H9 (cell line): ENCODE data around the gene FAM89B. TPM values are rescaled to one million over a fixed set of nuclear protein-coding genes. Genes with fewer than 3 reads are reported as not detected.

Source experiments
- DNase-seq: peaks from one replicate; pipeline ENCODE4 v3.0.0-alpha.2; 2017
- H2AFZ ChIP-seq: one replicate; pipeline ENCODE4 v1.6.1; 2013; ENCODE audit warnings: mild to moderate bottlenecking, low read length, control low read depth, moderate library complexity
- H2AK5ac ChIP-seq: 2 replicates; pipeline ENCODE4 v1.6.1; 2013; ENCODE audit warnings: low read length, control low read depth, mixed read lengths; ENCODE audit not compliant: insufficient read length
- H2BK120ac ChIP-seq: one replicate; pipeline ENCODE4 v1.6.1; 2013; ENCODE audit warnings: low read depth, mild to moderate bottlenecking, low read length, control low read depth, inconsistent platforms; ENCODE audit not compliant: poor library complexity, severe bottlenecking
- H2BK12ac ChIP-seq: 2 replicates; pipeline ENCODE4 v1.6.1; 2013; ENCODE audit warnings: low read length, control low read depth, mixed read lengths, low read depth; ENCODE audit not compliant: insufficient read length
- H2BK15ac ChIP-seq: 2 replicates; pipeline ENCODE4 v1.6.1; 2013; ENCODE audit warnings: low read depth, low read length, control low read depth
- H2BK20ac ChIP-seq: one replicate; pipeline ENCODE4 v1.6.1; 2013; ENCODE audit warnings: low read depth, mild to moderate bottlenecking, low read length, control low read depth, inconsistent platforms; ENCODE audit not compliant: poor library complexity, severe bottlenecking
- H2BK5ac ChIP-seq: 2 replicates; pipeline ENCODE4 v1.6.1; 2013; ENCODE audit warnings: low read length, control low read depth, mixed read lengths; ENCODE audit not compliant: insufficient read length
- H3K14ac ChIP-seq: 2 replicates; pipeline ENCODE4 v1.6.1; 2013; ENCODE audit warnings: low read length, control low read depth; ENCODE audit not compliant: insufficient read depth
- H3K18ac ChIP-seq: 2 replicates; pipeline ENCODE4 v1.6.1; 2013; ENCODE audit warnings: low read depth, mild to moderate bottlenecking, mixed read lengths, low read length, control low read depth; ENCODE audit not compliant: insufficient read length
- H3K23ac ChIP-seq: 2 replicates; pipeline ENCODE4 v1.6.1; 2013; ENCODE audit warnings: low read length, control low read depth, mixed read lengths, low read depth; ENCODE audit not compliant: insufficient read length
- H3K23me2 ChIP-seq: 2 replicates; pipeline ENCODE4 v1.6.1; 2013; ENCODE audit warnings: low read depth, mild to moderate bottlenecking, mixed read lengths, low read length, control low read depth; ENCODE audit not compliant: insufficient read length, poor library complexity, severe bottlenecking
- H3K27ac ChIP-seq: 2 replicates; pipeline ENCODE4 v1.5.1; 2013; ENCODE audit warnings: low read length, control low read depth, mixed read lengths, low read depth; ENCODE audit not compliant: insufficient read length
- H3K27me3 ChIP-seq: 2 replicates; pipeline ENCODE4 v1.6.1; 2013; ENCODE audit warnings: low read length, control low read depth, inconsistent platforms; ENCODE audit not compliant: insufficient read depth
- H3K4ac ChIP-seq: 2 replicates; pipeline ENCODE4 v1.6.1; 2013; ENCODE audit warnings: low read depth, mild to moderate bottlenecking, control low read depth, inconsistent platforms, low read length, moderate library complexity
- H3K4me1 ChIP-seq: 2 replicates; pipeline ENCODE4 v1.6.1; 2013; ENCODE audit warnings: low read length, control low read depth, inconsistent platforms; ENCODE audit not compliant: insufficient read depth
- H3K4me2 ChIP-seq: 2 replicates; pipeline ENCODE4 v1.6.1; 2013; ENCODE audit warnings: low read length, control low read depth, mixed read lengths; ENCODE audit not compliant: insufficient read length, insufficient read depth
- H3K56ac ChIP-seq: 2 replicates; pipeline ENCODE4 v1.6.1; 2013; ENCODE audit warnings: low read depth, mild to moderate bottlenecking, mixed read lengths, low read length, control low read depth; ENCODE audit not compliant: insufficient read length
- H3K79me1 ChIP-seq: 2 replicates; pipeline ENCODE4 v1.6.1; 2013; ENCODE audit warnings: low read depth, mild to moderate bottlenecking, moderate library complexity, low read length, control low read depth, inconsistent platforms; ENCODE audit not compliant: insufficient read depth, poor library complexity, severe bottlenecking
- H3K79me2 ChIP-seq: 2 replicates; pipeline ENCODE4 v1.6.1; 2013; ENCODE audit warnings: low read length, control low read depth, inconsistent platforms; ENCODE audit not compliant: insufficient read depth
- H3K9ac ChIP-seq: 2 replicates; pipeline ENCODE4 v1.6.1; 2013; ENCODE audit warnings: low read length, control low read depth, mixed read lengths; ENCODE audit not compliant: insufficient read length; ENCODE audit errors: extremely low read depth
- H3K9me3 ChIP-seq: one replicate; pipeline ENCODE4 v1.6.1; 2013; ENCODE audit warnings: low read depth, low read length, inconsistent platforms; ENCODE audit not compliant: control insufficient read depth
- H3T11ph ChIP-seq: one replicate; pipeline ENCODE4 v1.6.1; 2013; ENCODE audit warnings: mild to moderate bottlenecking, low read length, control low read depth, inconsistent platforms
- H4K20me1 ChIP-seq: one replicate; pipeline ENCODE4 v1.6.1; 2013; ENCODE audit not compliant: control insufficient read depth, insufficient read length, insufficient read depth
- H4K5ac ChIP-seq: 2 replicates; pipeline ENCODE4 v1.6.1; 2013; ENCODE audit warnings: low read depth, mild to moderate bottlenecking, mixed read lengths, low read length, control low read depth; ENCODE audit not compliant: insufficient read length
- H4K8ac ChIP-seq: replicated peaks from 2 replicates; pipeline ENCODE4 v1.6.1; 2013; ENCODE audit warnings: low read length, control low read depth, mixed read lengths, low read depth; ENCODE audit not compliant: insufficient read length
- H4K91ac ChIP-seq: 2 replicates; pipeline ENCODE4 v1.6.1; 2013; ENCODE audit warnings: low read depth, mild to moderate bottlenecking, moderate library complexity, mixed read lengths, low read length, control low read depth; ENCODE audit not compliant: insufficient read length
- H3K27ac Mint-ChIP-seq, 3 experiments: 2 replicates in 2 of 3; 3 replicates in 1 of 3; pipeline ENCODE4 v1.8.0; 2020 to 2021; ENCODE audit warnings: mixed read lengths in 3 of 3, mild to moderate bottlenecking in 1 of 3, moderate library complexity in 1 of 3
- H3K27me3 Mint-ChIP-seq: 2 replicates; pipeline ENCODE4 v1.8.0; 2021; ENCODE audit warnings: low read depth, mild to moderate bottlenecking, moderate library complexity, mixed read lengths
- H3K36me3 Mint-ChIP-seq, 3 experiments: 2 replicates in 2 of 3; 3 replicates in 1 of 3; pipeline ENCODE4 v1.8.0; 2020 to 2021; ENCODE audit warnings: low read depth in 3 of 3, mixed read lengths in 3 of 3; ENCODE audit not compliant: insufficient read depth in 1 of 3
- H3K4me1 Mint-ChIP-seq, 2 experiments: 2 replicates each; pipeline ENCODE4 v1.8.0; 2020; ENCODE audit warnings: mixed read lengths in 2 of 2
- H3K4me3 Mint-ChIP-seq, 2 experiments: 2 replicates in 1 of 2; 3 replicates in 1 of 2; pipeline ENCODE4 v1.8.0; 2020 to 2021; ENCODE audit warnings: mild to moderate bottlenecking in 2 of 2, mixed read lengths in 2 of 2, moderate library complexity in 1 of 2
- H3K9me3 Mint-ChIP-seq, 2 experiments: 2 replicates in 1 of 2; 3 replicates in 1 of 2; pipeline ENCODE4 v1.8.0; 2020; ENCODE audit warnings: mild to moderate bottlenecking in 2 of 2, mixed read lengths in 2 of 2, moderate library complexity in 1 of 2
- WGBS: extraction: QIAGEN DNeasy Blood & Tissue Kit; methylation state at CpG from one replicate; pipeline ENCODE4 v1.1.7; 2013; ENCODE audit warnings: missing lambda C conversion rate, low lambda C conversion rate, mixed read lengths; ENCODE audit not compliant: insufficient read length; ENCODE audit errors: extremely low coverage; 5-methylcytosine and 5-hydroxymethylcytosine counted together
- total RNA-seq: library from RNA; stranded (reverse); gene quantifications from 2 replicates; pipeline ENCODE4 v1.2.1, GENCODE V29; 2021
- TF ChIP-seq, protein P1 (sequence below): fragments of 200-600 bp; sonication (generic); conservative IDR thresholded peaks from 3 replicates; pipeline ENCODE4 v1.8.0; 2021; ENCODE audit warnings: antibody characterized with exemption, mild to moderate bottlenecking

The FAM89B gene
- total RNA-seq, 1 experiment from 2014 or later, result 21.7 TPM

DNA sequence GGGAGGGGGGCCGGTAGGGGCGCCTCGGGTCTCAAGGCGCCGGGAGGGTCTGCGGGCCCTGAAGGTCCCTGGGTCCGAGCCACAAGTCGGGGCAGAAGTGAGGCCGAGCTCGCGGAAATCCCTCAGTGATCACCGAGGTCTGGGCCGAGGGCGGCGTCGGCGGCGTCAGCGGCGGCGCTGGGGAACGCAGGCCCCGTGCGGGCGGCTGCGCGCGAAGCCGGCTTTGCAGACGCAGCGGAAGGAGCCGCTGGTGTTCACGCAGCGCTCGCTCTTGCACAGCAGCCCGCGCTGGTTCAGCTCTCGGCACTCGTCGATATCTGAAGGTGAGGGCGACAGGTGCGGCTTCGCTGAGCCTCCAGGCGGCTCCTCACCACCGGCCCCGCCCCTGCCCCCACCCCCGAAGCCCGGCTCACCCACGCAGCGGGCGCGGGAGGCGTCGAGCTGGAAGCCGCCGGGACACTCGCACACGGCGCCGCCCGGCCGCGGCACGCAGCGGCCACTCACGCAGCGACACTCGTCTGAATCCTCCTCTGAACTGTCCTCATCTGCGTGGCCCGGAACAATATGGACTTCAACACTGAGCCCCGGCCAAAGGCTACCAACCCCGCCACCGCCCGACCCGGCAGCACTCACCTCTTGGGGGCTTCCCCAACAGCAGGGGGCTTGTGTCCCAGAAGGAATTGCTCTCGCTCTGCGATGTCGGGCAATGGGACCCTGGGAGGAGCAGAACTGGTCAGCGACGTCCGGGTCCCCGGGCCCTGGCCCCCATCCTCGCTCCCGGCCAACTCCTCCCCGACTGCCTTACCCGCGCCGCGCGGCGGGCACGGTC lies 33.2 kb upstream of the FAM89B start:
- peak overlapping the region; percentile 54 to 82 for H3K4me3 Mint-ChIP-seq
- Histone ChIP-seq H4K91ac (no peak overlapping the region), H3K4me1 (no peaks in the 10 kb centered on the region), H4K8ac (no peak overlapping the region), H4K5ac (no peak overlapping the region), H2BK120ac (no peak overlapping the region), H3K27ac (no peak overlapping the region), H3K18ac (no peak overlapping the region), H3K14ac (no peak overlapping the region; the same call in 1 of the 2 replicates), H2AFZ (no peak overlapping the region), H3K79me1 (no peaks in the 10 kb centered on the region), H3K9me3 (no peaks in the 10 kb centered on the region), H3K27me3 (no peaks in the 10 kb centered on the region), H3K9ac (no peak overlapping the region), H3K23me2 (peaks cover 13% of the 10 kb centered on the region), H2AK5ac (no peak overlapping the region), H4K20me1 (peaks cover 2% of the 10 kb centered on the region), H3K56ac (no peak overlapping the region), H2BK15ac (no peak overlapping the region), H3K4ac (no peak overlapping the region), H3K23ac (no peak overlapping the region), H3K4me2 (peak overlapping the region; percentile 73), H2BK12ac (no peak overlapping the region), H2BK5ac (no peak overlapping the region), H3T11ph (no peak overlapping the region), H3K79me2 (no peaks in the 10 kb centered on the region), H2BK20ac (no peak overlapping the region)
- TF ChIP-seq, protein P1, sequence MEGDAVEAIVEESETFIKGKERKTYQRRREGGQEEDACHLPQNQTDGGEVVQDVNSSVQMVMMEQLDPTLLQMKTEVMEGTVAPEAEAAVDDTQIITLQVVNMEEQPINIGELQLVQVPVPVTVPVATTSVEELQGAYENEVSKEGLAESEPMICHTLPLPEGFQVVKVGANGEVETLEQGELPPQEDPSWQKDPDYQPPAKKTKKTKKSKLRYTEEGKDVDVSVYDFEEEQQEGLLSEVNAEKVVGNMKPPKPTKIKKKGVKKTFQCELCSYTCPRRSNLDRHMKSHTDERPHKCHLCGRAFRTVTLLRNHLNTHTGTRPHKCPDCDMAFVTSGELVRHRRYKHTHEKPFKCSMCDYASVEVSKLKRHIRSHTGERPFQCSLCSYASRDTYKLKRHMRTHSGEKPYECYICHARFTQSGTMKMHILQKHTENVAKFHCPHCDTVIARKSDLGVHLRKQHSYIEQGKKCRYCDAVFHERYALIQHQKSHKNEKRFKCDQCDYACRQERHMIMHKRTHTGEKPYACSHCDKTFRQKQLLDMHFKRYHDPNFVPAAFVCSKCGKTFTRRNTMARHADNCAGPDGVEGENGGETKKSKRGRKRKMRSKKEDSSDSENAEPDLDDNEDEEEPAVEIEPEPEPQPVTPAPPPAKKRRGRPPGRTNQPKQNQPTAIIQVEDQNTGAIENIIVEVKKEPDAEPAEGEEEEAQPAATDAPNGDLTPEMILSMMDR, result no peak
- no CpG with 5 or more reads among the region's 92 CpGs for WGBS
- peak; percentile 71 for DNase-seq
- H3K9me3 Mint-ChIP-seq, result no peaks in the 10 kb centered on the region
- peaks cover 0 to 29% (median 23%) of the 10 kb centered on the region in 3 experiments for H3K36me3 Mint-ChIP-seq
- H3K4me1 Mint-ChIP-seq, result peaks cover 2 to 9% of the 10 kb centered on the region in 2 experiments; a peak in 3 of 4 replicates
- no peak overlapping the region for H3K27ac Mint-ChIP-seq
- H3K27me3 Mint-ChIP-seq, result peaks cover 37% of the 10 kb centered on the region
